Kidney glomerular epithelial cell (primary cell): ENCODE results near the gene SIDT1.

Experiments used
- DNase-seq: peaks from one replicate; lab custom pipeline; 2025; lab: John Stamatoyannopoulos, UW

SIDT1 gene

DNA sequence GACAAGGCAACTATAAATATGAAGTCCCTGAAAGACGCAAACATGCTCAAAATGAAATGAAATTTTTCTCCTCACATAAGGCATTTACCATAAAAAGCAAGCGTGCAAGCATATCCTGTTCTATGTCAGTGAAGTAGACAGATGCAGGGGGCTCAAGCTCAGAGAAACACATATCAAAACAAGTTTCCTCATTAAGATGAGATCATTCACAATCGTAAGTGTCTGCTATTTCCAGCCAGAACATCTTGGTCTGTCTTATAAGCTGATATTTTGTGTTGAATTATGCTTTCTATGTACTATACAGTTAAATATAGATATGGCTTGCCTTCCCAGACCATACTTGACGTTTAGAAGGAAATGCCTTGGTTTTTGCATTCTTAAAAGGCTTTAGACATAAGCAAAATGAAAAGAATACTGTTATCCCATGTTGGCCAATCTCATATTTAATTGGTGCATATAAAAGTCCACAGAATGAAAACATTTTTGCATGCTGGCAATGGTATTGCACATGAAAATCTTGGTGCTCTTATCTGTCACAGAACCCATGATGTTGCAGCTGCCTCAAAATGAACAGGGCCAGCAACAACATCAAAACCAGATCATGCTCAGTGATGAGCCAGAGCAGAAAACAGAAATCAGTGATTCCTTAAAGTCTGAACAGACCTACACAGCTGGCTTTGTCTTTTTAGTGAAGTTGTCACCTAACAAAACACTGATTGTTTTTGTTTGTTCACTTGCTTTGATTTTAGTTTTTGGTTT, 65.4 kb downstream of the SIDT1 start:
- DNase-seq = no peak

DNA sequence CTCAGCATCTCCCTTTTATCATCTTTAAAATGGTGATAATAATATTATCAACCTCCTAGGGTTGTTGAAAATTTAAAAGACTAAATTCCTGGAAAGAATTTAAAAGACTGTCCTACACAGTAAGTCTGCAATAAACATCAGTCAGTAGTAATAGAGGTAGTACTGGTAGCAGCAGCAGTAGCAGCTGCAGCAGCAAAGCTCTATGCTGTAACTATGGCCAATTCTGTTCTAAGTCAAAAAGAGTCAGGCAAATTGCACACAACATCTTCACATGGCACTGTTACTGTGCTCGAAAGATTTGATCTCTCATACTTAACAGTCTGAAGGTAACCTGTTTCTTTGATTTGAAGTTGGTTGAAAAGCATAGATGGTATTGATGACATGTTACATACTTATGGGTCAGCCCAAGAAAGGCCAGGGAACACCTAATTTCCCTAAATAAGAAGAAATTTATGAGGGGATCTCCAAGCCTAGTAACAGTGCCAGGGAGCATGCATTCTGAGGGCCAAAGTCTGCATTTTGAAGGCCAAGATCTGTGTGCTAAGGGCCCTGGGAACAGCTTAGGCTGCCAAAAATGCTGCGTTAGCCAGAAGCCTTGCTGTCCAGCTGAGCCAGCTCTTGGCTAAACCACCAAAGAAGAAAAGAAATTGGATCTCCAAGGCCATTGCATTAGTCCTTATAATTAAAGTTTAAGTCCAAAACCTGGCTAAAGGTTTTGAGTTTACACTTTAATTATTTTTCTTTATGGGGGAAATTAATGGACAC, 68.2 kb downstream of the SIDT1 start:
- DNase-seq = no peak

DNA sequence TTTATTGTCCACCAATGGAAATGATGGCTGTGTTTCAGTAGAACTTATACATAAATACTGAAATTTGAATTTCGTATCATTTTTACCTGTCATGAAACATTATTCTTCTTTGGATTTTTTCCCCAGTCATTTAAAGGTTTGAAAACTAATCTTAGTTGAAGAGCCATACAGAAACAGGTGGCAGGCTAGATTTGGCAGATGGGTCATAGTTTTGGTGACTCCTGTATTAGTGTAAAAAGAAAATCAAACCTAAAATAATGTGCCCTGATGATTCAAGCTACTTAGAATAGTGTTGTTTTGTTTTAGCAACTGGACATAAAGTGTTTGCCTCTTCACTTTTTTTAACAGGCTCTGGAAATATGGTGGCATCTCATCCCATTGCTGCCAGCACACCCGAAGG, 68.9 kb downstream of the SIDT1 start:
- DNase-seq = no peak

DNA sequence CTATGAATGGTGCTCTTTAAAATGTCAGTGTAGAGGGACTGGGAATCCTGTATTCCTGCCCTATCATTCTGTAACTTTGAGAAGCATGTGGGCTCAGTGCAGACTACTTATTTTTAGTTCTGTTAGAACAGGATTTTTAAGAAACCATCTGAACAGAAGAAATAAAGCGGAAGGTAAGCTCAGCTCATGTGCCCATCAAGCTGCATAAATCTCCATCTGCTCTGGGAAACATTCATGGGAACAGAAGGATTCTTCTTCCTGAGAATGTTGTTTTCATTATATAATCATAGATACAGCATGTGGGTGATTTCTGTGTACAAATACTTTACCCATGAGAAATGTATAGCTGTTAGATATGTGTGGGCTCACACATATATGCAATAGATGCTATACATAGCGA, 69.9 kb downstream of the SIDT1 start:
- DNase-seq = no peak

DNA sequence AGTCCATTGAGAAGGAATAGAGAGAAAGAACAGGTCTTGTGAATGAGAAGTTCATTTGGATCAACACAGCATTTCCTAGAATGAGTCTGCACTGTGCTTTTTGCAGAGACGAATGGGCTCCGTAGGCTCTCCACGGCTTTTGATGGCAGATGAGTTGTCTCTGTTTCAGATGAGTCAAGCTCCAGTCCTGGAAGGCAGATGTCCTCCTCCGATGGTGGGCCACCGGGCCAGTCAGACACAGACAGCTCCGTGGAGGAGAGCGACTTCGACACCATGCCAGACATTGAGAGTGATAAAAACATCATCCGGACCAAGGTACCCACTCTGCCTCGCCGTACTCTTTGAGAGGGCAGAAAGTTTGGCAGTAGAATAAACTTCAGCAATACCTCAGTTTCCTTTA, 70.5 kb downstream of the SIDT1 start:
- no peak for DNase-seq

DNA sequence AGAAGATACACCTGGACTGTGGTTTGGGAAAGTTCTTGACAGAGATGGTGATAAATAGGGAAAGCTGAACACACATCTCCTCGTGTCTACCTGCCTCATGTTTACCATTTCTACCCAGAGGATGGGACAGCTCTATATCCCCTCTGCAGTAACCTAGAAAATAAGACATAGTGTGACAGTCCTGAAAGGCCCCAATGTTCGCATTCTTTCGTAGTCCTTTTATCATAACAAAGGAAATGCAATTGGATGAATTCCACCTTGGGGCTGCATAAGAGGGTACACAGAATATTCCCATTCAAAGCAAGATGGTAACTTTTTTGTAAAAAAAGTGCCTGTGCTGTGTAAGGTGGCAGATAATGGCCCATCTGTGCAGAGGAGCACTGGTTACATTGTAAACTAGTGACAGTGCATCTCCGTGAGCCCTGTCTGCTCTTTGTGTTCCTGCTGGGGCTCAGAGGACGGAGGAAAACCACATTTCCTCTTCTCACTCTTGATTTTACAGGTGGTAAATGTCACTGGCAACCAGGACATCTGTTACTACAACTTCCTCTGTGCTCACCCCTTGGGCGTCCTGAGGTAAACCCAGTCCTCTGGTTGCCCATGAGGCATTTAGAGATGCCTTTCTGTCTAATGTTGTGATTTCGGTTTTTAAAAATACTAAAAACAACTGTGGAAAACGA, 74.3 kb downstream of the SIDT1 start:
- DNase-seq = no peak

DNA sequence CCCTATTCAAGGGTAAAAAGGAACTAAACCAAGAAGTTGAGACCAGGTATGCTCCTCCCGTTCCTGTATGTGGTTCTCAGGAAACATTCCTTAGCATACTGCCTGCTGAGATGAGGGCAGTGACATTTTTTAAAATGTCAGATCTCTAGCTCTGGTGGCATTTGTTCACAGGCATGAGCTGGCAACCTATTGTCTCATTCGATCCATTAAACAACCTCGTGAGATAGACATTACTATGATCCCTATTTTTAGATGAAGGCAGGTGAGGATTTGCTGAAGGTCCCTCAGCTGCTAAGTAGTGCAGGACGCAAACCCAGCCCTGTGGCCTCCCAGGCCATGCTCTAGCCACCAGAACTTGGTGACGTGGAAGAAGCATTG, 74.9 kb downstream of the SIDT1 start:
- no peak for DNase-seq

DNA sequence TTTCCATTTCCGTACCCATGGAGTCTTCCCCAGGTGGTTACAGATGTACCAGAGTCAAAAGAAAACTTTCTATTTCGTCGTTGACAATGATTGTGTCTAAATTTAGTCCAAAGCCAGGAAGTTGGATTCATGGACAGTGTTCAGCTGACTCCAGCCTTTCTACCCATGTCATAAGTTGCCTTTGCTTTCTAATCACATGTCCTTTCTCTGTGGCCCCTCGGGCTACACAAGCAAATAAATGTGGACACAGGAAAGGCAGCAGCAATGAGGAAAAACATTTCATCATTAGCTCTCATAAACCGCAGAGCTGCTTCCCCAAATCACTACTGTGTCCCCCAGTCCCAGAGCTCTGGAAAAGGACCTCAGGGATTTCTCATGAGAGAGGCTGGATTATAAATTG, 82.0 kb downstream of the SIDT1 start:
- DNase-seq = no peak

DNA sequence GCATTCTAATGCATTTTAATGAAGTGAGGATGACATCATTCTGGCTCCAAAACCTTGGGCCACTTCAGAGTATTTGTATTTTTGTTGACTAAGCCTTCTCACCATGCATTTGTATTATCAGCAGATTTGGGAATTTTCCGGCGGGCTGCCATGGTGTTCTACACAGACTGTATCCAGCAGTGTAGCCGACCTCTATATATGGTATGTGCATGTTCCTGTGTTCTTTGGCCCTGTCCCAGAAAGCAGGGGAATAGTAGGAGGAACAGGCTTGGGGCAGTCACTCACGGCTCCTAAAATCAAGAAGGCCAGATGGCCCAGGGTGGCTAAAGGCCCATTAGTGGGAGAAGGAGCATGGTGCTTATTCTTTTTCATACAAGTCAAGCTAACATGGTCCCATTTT, 83.6 kb downstream of the SIDT1 start:
- DNase-seq = no peak

DNA sequence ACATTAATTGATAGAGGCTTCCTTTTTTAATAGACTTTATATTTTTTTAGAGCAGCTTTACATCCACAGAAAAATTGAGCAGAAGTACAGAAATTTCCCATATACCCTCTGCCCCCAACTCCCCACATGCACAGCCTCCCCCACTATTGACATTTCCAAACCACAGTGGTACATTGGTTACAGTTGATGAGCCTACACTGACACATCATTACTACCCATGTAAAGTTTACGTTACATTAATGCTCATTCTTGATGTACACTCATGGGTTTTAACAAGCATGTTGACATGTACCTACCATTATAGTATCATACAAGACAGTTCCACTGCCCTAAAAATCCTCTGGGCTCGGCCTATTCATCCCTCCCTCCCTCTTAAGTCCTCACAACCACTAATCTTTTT, 85.4 kb downstream of the SIDT1 start:
- no peak for DNase-seq

DNA sequence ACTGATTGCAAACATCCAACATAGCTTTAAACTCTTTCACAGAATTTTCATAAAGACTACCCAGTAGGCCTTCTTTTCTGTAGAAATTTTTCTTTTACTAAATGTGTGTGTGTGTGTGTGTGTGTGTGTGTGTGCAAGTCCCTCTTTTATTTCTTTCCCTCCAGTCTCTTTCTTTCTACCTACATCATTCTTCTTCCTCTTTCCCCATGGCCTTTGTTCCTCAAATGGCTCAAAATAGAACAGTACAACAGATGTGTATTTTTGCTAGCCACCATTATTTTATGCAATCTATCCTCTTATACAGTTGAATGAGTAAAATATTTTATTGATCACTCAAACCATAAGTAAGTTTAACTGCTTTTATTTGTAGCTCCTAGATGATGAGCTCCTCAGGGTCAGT, 87.7 kb downstream of the SIDT1 start:
- no peak for DNase-seq

DNA sequence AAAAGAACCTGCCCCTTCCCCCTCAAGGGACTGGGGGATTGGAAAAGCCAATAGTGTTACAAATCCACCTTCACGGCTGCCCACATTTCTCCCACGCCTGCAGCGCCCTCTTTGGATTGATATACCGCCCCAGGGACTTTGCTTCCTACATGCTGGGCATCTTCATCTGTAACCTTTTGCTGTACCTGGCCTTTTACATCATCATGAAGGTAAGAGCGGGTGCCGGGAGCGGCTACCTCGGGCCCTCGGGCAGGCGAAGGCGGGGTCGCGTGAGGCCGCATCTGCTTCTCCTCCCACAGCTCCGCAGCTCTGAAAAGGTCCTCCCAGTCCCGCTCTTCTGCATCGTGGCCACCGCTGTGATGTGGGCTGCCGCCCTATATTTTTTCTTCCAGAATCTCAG, 91.0 kb downstream of the SIDT1 start:
- no peak for DNase-seq

DNA sequence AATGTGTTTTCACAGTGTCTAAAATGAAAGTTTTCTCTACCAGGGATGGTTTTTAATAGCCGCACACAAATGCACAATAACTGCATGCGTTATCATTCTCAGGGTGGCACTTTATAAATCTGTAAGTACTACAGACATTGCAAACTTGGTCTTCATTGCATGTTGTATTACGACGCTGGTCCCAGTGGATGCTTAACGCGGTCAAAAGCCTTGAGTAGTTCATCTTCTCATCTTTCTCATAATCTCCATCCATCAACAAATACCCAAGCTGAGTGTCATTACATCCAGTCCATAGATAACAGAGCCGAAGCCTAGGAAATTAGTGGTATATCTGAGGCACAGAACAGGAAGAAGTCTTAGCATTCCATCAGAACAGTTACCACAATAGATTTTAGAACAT, 91.5 kb downstream of the SIDT1 start:
- DNase-seq = no peak

DNA sequence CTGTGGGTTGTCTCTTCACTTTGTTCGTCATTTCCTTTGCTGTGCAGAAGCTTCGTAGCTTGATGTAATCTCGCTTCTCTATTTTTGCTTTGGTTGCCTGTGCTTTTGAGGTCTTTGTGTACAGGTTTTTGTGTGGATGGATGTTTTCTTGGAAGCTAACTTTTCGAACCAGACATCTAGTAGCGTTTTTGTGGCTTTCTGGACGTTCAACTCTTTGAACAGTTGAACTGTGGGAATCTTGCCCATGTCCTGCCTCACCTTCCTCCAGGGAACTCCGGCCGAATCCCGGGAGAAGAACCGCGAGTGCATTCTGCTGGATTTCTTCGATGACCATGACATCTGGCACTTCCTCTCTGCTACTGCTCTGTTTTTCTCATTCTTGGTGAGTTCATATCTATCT, 93.5 kb downstream of the SIDT1 start:
- no peak for DNase-seq

DNA sequence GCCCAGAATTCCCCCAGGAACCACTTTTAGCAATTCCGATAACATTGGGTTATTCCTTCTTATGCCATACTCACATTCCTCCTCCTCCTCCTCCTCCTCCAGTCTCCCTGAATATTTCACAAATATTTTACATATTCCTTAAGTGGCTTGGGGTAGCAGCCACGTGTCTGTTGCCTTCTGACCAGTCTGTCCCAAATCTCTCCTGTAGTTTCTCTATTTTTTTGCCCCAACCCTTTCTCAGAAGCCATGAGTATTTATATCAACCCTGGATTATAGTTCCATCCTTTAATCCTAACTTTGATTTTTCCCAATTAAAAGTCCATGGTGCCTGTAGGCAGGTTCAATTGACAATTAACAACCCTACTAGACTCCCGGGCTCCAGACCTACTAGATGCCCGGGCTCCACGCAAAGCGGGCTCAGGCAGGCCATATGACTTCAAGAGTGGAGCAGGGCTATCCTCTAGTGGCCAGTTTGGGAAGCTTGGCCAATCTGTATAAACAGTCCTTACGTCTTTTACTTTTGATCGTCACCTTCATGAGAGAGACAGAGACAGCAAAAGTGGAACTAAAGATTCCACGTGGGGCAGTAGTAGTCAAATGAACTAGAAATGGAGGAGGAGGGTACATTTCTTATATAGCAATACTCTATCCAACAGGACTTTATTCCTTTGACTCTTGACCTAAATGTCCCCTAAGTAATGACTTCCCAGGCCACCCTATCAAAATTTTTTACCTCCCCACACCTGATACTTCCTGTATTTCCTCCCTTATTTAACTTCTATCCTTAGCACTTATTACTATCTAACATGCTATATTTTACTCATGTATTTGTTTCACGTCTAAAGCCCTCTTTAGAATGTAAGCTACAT, 94.4 kb downstream of the SIDT1 start:
- peak; percentile 65 for DNase-seq

DNA sequence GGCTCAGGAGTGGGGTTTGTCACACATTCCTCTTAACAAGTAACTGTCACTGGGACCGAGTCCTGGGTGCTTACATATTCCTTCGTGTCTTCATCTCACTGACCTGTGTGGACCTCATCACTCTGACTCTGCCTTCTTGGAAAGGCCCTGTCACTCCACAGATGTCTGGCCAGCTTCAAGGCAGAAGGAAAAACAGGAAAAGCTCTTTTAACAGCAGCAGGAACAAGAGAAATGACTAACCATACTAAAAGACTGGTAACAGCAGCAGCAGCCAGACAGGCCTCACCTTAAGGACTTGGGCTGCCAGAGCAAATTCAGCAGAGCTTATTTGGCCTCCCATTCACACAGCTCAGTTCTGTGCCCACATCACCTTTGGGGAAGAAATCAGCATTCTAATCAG, 96.0 kb downstream of the SIDT1 start:
- DNase-seq = no peak

DNA sequence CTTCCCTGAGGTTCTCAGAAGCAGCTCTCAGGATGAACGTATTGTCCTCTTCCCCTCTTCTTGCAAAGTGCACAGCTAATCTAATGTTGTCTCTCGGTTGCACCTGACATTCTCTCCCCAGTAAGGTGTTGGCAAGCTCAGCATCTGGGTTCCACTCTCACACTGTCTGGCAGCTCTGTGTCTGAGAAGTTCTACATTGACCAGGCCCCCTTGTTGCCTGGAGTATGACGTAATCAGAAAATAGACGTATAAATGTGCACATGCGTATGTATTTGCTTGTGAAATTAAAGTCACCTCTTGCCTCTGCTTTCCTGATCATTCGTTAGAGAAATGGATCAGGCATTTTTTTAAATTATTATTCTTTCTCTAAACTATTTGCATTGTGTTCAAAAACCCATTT, 96.4 kb downstream of the SIDT1 start:
- DNase-seq = no peak

DNA sequence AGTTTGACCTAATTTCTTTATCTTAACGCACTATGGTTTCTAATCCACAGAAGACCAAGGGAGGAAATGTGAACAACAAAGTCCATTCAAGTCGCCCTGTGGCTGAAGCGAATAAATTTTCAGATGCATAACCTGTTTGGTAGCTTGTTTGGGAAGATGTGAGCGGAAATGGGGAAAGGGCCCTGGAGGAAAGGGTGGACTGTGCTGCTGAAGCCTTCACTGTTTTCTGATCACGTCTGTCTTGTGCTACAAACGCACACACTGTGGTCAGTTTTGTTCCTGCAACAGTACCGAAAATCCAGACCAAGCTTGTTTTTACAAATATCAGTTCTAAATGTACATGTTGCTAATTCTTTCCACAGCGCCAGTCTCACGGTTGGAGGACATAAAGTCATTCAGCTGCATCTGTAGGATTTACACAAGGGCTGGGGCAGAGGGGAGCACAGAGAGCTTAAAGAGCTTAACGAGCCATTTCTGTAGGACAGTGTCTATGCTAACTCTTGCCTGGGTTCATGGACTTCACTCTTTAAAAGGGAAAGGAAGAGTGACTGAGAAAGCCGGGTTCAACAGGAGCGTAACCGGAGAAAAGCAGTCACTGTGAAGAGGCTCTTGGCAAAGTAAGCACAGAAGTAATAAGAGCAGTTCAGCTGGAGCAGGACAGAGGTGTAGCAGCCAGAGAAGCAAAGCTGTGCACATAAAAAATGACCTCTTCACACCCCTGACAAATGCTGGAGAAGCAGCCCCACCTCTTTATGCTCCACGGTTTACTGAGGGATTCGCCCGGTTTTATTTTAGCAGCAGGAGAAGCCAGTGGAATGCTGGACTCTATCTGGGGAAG, 97.4 kb downstream of the SIDT1 start:
- DNase-seq = no peak

DNA sequence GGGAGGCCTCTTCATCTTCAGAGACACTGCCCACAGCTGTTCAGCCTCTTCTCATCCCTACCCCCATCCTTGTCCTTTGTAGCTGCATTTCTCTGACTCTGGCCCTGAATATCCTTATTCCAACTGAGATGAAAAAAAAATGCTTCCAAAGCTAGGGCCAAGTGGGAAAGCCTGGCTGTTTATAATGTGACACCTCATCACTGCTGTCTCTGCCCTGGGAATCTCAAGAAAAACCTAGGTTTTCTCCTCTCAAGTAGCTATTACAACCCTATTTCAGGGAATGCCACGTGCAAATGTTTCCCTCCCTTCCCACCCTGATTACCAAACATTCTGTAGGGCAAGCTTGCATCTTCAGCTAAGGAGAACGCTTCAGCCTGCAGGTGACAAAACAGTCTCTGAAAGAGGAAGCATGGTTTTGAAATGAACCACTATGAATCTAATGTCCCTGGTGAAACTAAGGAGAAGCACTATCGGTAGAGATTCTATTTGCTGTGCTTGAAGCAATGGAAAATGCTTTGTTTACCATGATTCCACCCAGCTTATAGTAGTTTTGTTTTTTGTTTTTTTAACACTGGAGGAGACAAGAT, 98.7 kb downstream of the SIDT1 start:
- DNase-seq = no peak

DNA sequence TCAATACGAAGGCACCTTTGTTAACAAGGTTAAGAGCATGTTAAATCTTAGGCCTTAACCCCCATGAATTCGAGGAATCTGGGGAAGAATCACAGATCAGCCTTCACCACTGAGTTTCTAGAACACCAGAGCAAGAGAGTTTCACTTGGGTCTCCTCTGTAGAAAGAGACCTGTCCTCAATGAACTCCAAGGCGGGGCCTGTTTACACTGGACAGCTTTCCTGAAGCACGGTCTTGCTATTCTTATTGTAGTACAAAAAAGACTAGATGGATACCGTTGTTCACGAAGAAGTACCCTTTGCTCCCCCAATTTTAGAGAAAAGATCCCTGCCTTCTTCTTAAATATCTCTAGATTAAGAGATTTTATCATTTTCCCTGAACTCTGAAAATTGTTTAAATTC, 99.2 kb downstream of the SIDT1 start:
- no peak for DNase-seq
